CD14-positive monocyte (primary cell): ENCODE measurements around the gene AK6. TPM values are rescaled to one million over a fixed set of nuclear protein-coding genes. Genes with fewer than 3 reads are reported as not detected.

Source experiments
- DNase-seq, 3 donors: peaks; one replicate each; pipeline ENCODE4 v3.0.0-alpha.2; 2011 to 2022
- H2AFZ ChIP-seq: 2 replicates; pipeline ENCODE4 v1.6.0; 2012; ENCODE audit warnings: mild to moderate bottlenecking, low read depth, low read length, inconsistent platforms; ENCODE audit not compliant: insufficient read depth, poor library complexity, severe bottlenecking
- H3K27ac ChIP-seq, 2 donors: 1 replicate in 1 of 2; 2 replicates in 1 of 2; pipeline ENCODE4 v1.5.1; 2012 to 2013; ENCODE audit warnings: low read length in 2 of 2, control low read depth in 1 of 2, inconsistent platforms in 1 of 2, low read depth in 1 of 2, mild to moderate bottlenecking in 1 of 2
- H3K27me3 ChIP-seq, 2 donors: one replicate each; pipeline versions ENCODE4 v1.6.0 to v1.6.1; 2011 to 2013; ENCODE audit warnings: low read length in 2 of 2; ENCODE audit not compliant: control insufficient read depth in 2 of 2, insufficient read depth in 2 of 2
- H3K36me3 ChIP-seq, 2 donors: replicated peaks in 1 of 2; 1 replicate in 1 of 2; 2 replicates in 1 of 2; pipeline versions ENCODE4 v1.5.1 to v1.6.1; 2012 to 2013; ENCODE audit warnings: low read length in 2 of 2, control low read depth in 1 of 2, inconsistent platforms in 1 of 2, mild to moderate bottlenecking in 1 of 2; ENCODE audit not compliant: insufficient read depth in 2 of 2, control insufficient read depth in 1 of 2
- H3K4me1 ChIP-seq, 2 donors: 1 replicate in 1 of 2; 2 replicates in 1 of 2; pipeline versions ENCODE4 v1.5.1 to v1.6.1; 2012 to 2013; ENCODE audit warnings: low read length in 2 of 2, control low read depth in 1 of 2, inconsistent platforms in 1 of 2, mild to moderate bottlenecking in 1 of 2, moderate library complexity in 1 of 2; ENCODE audit not compliant: insufficient read depth in 2 of 2, control insufficient read depth in 1 of 2
- H3K4me2 ChIP-seq: replicated peaks from 2 replicates; pipeline ENCODE3; 2012; ENCODE audit warnings: low read length, moderate library complexity, mild to moderate bottlenecking; ENCODE audit not compliant: poor library complexity, severe bottlenecking; ENCODE audit errors: extremely low read depth
- H3K4me3 ChIP-seq, 3 experiments: fragments of 200-600 bp in 1 of 3; sonication (generic) in 1 of 3; replicated peaks in 1 of 3; 1 replicate in 2 of 3; 2 replicates in 1 of 3; pipeline ENCODE4 v1.5.1; 2011 to 2013; ENCODE audit warnings: low read length in 3 of 3, mild to moderate bottlenecking in 3 of 3, control low read depth in 2 of 3, low read depth in 2 of 3, inconsistent platforms in 1 of 3, moderate library complexity in 1 of 3
- H3K79me2 ChIP-seq: 2 replicates; pipeline ENCODE4 v1.6.0; 2012; ENCODE audit warnings: mild to moderate bottlenecking, control low read depth, inconsistent platforms, low read length, moderate library complexity; ENCODE audit not compliant: insufficient read depth
- H3K9ac ChIP-seq: 2 replicates; pipeline ENCODE4 v1.6.0; 2017; ENCODE audit warnings: low read length, mild to moderate bottlenecking; ENCODE audit not compliant: insufficient read depth, poor library complexity, severe bottlenecking
- H3K9me3 ChIP-seq, 2 donors: replicated peaks in 1 of 2; 1 replicate in 1 of 2; 2 replicates in 1 of 2; pipeline versions ENCODE4 v1.5.1 to v1.6.1; 2012 to 2013; ENCODE audit warnings: low read length in 2 of 2, control low read depth in 1 of 2; ENCODE audit not compliant: control insufficient read depth in 1 of 2, insufficient read depth in 1 of 2
- H4K20me1 ChIP-seq: 2 replicates; pipeline ENCODE4 v1.6.0; 2012; ENCODE audit warnings: mild to moderate bottlenecking, low read length, control low read depth, moderate library complexity; ENCODE audit not compliant: insufficient read depth
- H3K27ac Mint-ChIP-seq, 7 donors: one replicate each; pipeline ENCODE4 v1.8.0; 2020; ENCODE audit warnings: mild to moderate bottlenecking in 7 of 7, mixed read lengths in 7 of 7, moderate library complexity in 6 of 7, inconsistent platforms in 2 of 7
- H3K27me3 Mint-ChIP-seq, 3 donors: one replicate each; pipeline ENCODE4 v1.8.0; 2021 to 2022; ENCODE audit warnings: low read depth in 3 of 3, mild to moderate bottlenecking in 3 of 3, mixed read lengths in 3 of 3, moderate library complexity in 3 of 3, inconsistent platforms in 1 of 3
- H3K36me3 Mint-ChIP-seq, 2 donors: one replicate each; pipeline ENCODE4 v1.8.0; 2020; ENCODE audit warnings: mixed read lengths in 2 of 2, inconsistent platforms in 1 of 2, mild to moderate bottlenecking in 1 of 2
- H3K4me1 Mint-ChIP-seq: one replicate; pipeline ENCODE4 v1.8.0; 2020; ENCODE audit warnings: mild to moderate bottlenecking, mixed read lengths
- H3K4me3 Mint-ChIP-seq, 2 donors: one replicate each; pipeline ENCODE4 v1.8.0; 2020; ENCODE audit warnings: mild to moderate bottlenecking in 2 of 2, mixed read lengths in 2 of 2, moderate library complexity in 1 of 2
- H3K9me3 Mint-ChIP-seq, 7 donors: one replicate each; pipeline ENCODE4 v1.8.0; 2020 to 2022; ENCODE audit warnings: mixed read lengths in 7 of 7, mild to moderate bottlenecking in 6 of 7, moderate library complexity in 6 of 7, inconsistent platforms in 2 of 7
- WGBS: methylation state at CpG from one replicate; pipeline ENCODE4 v1.1.5; 2013; ENCODE audit warnings: missing lambda C conversion rate; ENCODE audit not compliant: insufficient coverage; 5-methylcytosine and 5-hydroxymethylcytosine counted together
- intact Hi-C, 2 donors: fragments of 100-400 bp; cut with micrococcal nuclease; formaldehyde crosslinking; loops; one replicate each; pipeline versions ENCODE4 v1.15.0 to v1.15.1; 2023
- polyA plus RNA-seq, 3 donors: library from polyadenylated mRNA; depleted of rRNA in 1 of 3; unstranded in 2 of 3; stranded (reverse) in 1 of 3; fragments of 300-500 nt in 2 of 3; fragments of >200 nt in 1 of 3; fragmentation: Illumina TruSeq in 2 of 3; gene quantifications; 1 replicate in 2 of 3; 2 replicates in 1 of 3; pipeline ENCODE4 v1.2.3, GENCODE V29; 2012 to 2021
- TF ChIP-seq, protein P1 (sequence below): fragments of 200-600 bp; IDR thresholded peaks from one replicate; pipeline ENCODE4 v1.8.0; 2022; ENCODE audit warnings: antibody characterized with exemption, mild to moderate bottlenecking

Gene AK6
- polyA plus RNA-seq, 3 donors = 7.6 to 50.3 (median 30.6) TPM

DNA sequence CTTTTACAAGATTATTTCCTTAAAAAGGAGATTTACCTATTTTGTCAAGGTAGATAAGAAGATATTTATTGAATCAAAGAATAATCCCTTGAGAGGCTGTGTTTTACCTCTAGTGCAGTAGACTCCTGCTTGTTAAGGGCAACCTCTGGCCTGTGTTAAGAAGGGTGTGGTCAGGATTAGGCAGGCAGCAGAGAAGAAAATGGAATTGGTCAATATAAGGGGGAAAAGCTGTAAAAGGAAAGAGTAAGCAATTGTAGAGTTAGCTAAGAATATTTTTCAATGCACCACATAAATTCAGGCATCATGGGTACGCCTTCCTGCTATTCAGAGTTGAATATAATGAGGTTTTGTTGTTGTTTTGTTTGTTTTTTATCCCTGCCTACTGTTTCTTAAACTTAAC is 43.0 kb downstream of the AK6 start:
- Histone ChIP-seq H3K27ac (no peak overlapping the region), H3K9me3 (no peaks in the 10 kb centered on the region), H3K79me2 (no peaks in the 10 kb centered on the region), H3K4me3 (no peak overlapping the region), H2AFZ (no peak overlapping the region), H3K27me3 (no peaks in the 10 kb centered on the region), H4K20me1 (no peaks in the 10 kb centered on the region), H3K4me2 (no peak overlapping the region), H3K9ac (no peak overlapping the region), H3K36me3 (peaks cover 0 to 4% of the 10 kb centered on the region in 2 donors), H3K4me1 (peaks cover under 1 to 2% of the 10 kb centered on the region in 2 donors)
- peaks cover 0 to 5% of the 10 kb centered on the region in 2 donors for H3K36me3 Mint-ChIP-seq
- H3K4me1 Mint-ChIP-seq = peaks cover 8% of the 10 kb centered on the region
- intact Hi-C loops = no loop called here
- no peaks in the 10 kb centered on the region for H3K27me3 Mint-ChIP-seq
- peak overlapping the region in 1 of 7 donors; percentile 1 for H3K27ac Mint-ChIP-seq
- TF ChIP-seq, protein P1, sequence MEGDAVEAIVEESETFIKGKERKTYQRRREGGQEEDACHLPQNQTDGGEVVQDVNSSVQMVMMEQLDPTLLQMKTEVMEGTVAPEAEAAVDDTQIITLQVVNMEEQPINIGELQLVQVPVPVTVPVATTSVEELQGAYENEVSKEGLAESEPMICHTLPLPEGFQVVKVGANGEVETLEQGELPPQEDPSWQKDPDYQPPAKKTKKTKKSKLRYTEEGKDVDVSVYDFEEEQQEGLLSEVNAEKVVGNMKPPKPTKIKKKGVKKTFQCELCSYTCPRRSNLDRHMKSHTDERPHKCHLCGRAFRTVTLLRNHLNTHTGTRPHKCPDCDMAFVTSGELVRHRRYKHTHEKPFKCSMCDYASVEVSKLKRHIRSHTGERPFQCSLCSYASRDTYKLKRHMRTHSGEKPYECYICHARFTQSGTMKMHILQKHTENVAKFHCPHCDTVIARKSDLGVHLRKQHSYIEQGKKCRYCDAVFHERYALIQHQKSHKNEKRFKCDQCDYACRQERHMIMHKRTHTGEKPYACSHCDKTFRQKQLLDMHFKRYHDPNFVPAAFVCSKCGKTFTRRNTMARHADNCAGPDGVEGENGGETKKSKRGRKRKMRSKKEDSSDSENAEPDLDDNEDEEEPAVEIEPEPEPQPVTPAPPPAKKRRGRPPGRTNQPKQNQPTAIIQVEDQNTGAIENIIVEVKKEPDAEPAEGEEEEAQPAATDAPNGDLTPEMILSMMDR = no peak
- no peak for DNase-seq
- H3K4me3 Mint-ChIP-seq = no peak overlapping the region
- WGBS = no CpG with 5 or more reads among the region's 1 CpG
- peaks cover 0 to 2% (median 0%) of the 10 kb centered on the region in 7 donors for H3K9me3 Mint-ChIP-seq

DNA sequence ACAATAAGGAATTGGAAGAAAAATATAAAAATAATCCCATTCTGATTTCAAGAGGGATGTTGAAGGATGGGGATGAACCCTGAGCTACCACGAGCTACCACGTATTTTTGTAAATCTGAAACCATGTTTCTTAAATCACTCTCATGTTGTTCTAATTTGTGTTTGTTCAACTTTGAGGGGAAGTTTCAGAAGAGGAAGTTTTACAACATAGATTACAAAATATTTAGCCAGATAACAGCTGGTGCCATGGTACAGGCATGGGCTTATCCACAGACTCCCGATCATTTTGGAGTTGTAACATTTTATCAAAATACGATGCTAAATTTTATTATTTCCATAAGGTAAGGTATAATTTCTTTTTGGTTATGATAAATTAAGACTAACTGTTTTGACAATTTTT is 51.9 kb downstream of the AK6 start:
- no peaks in the 10 kb centered on the region for H3K79me2 ChIP-seq
- peak overlapping the region; percentile 12 for H3K9ac ChIP-seq
- H3K36me3 ChIP-seq = peaks cover 13 to 26% of the 10 kb centered on the region in 2 donors
- H3K27me3 ChIP-seq = no peaks in the 10 kb centered on the region
- peak overlapping the region; percentile 8 to 60 (median 40) for H3K4me3 ChIP-seq
- peak; percentile 15 to 46 (median 17) for DNase-seq
- H3K27ac ChIP-seq = peak overlapping the region; percentile 46 to 59
- TF ChIP-seq, protein P1 = no peak
- Mint-ChIP-seq H3K27me3 (peaks cover 0 to 2% (median 1%) of the 10 kb centered on the region in 3 donors), H3K36me3 (peaks cover 30 to 41% of the 10 kb centered on the region in 2 donors), H3K4me3 (peak overlapping the region; percentile 62 to 80), H3K27ac (peak overlapping the region; percentile 50 to 87 (median 83)), H3K9me3 (peaks cover 0 to 2% (median 0%) of the 10 kb centered on the region in 7 donors), H3K4me1 (peaks cover 25% of the 10 kb centered on the region)
- H3K9me3 ChIP-seq = no peaks in the 10 kb centered on the region
- H3K4me2 ChIP-seq = peak overlapping the region; percentile 62
- peak overlapping the region; percentile 60 for H2AFZ ChIP-seq
- H3K4me1 ChIP-seq = peaks cover 13 to 16% of the 10 kb centered on the region in 2 donors
- no CpG with 5 or more reads among the region's 4 CpGs for WGBS
- intact Hi-C loops = no loop called here
- H4K20me1 ChIP-seq = no peaks in the 10 kb centered on the region
